Panc1 (cell line): ENCODE results near the gene ASCC2. TPM values are rescaled to one million over a fixed set of nuclear protein-coding genes. Genes with fewer than 3 reads are reported as not detected.
"Not testable (repeated sequence)": the region's sequence is repeated elsewhere in the genome, so short reads cannot be mapped to it uniquely, and the experiment has no call there.

ENCODE experiments used
- ATAC-seq: fragments of 200-7000 bp; cut with Tn5 transposase; 2 replicates; pipeline ENCODE4 v1.9.1; 2020; ENCODE audit warnings: mild to moderate bottlenecking, moderate library complexity
- BruUV-seq: library from RNA; stranded (reverse); fragments of 400-500 nt; replicated peaks from 2 replicates; lab custom pipeline; 2021; lab: Mats Ljungman, UMichigan
- CTCF ChIA-PET: fragments of 300-600 bp; sonication (Branson Sonifier 250); formaldehyde crosslinking; loops from one replicate; lab custom pipeline; 2022; ENCODE audit warnings: antibody characterized with exemption; lab: Charles Lee
- POLR2A ChIA-PET: fragments of 300-600 bp; sonication (Branson Sonifier 250); formaldehyde crosslinking; loops from one replicate; lab custom pipeline; 2022; ENCODE audit warnings: antibody characterized with exemption; lab: Charles Lee
- DNase-seq: peaks from one replicate; pipeline ENCODE4 v3.0.0-alpha.2; 2010; ENCODE audit warnings: low read depth, low spot score
- H3K27ac ChIP-seq: 2 replicates; pipeline ENCODE4 v1.5.1; 2011; ENCODE audit warnings: mild to moderate bottlenecking, low read length, inconsistent platforms
- H3K27me3 ChIP-seq: fragments of 200-500 bp; sonication (Bioruptor generic); 2 replicates; pipeline ENCODE4 v1.6.0; 2014; ENCODE audit warnings: low read length, inconsistent platforms; ENCODE audit not compliant: control insufficient read depth, insufficient read depth
- H3K36me3 ChIP-seq: fragments of 200-500 bp; sonication (Bioruptor generic); 2 replicates; pipeline ENCODE4 v1.5.1; 2014; ENCODE audit warnings: inconsistent platforms, mild to moderate bottlenecking, low read length, moderate library complexity; ENCODE audit not compliant: control insufficient read depth, insufficient read depth
- H3K4me1 ChIP-seq: 2 replicates; pipeline ENCODE4 v1.5.1; 2011; ENCODE audit warnings: inconsistent platforms, mild to moderate bottlenecking, low read length, moderate library complexity; ENCODE audit not compliant: control insufficient read depth, insufficient read depth
- H3K4me3 ChIP-seq, 2 experiments: 2 replicates each; pipeline ENCODE4 v1.5.1; 2011 to 2012; ENCODE audit warnings: low read depth in 2 of 2, low read length in 2 of 2, mild to moderate bottlenecking in 2 of 2, inconsistent platforms in 1 of 2, moderate library complexity in 1 of 2
- H3K9me3 ChIP-seq: fragments of 200-500 bp; sonication (Bioruptor generic); 2 replicates; pipeline ENCODE4 v1.5.1; 2014; ENCODE audit warnings: low read depth, mild to moderate bottlenecking, inconsistent platforms, low read length, moderate library complexity; ENCODE audit not compliant: control insufficient read depth, insufficient read depth
- CTCF ChIP-seq: fragments of 450-650 bp; IDR thresholded peaks from 2 replicates; pipeline ENCODE4 v1.5.1; 2017; ENCODE audit warnings: mild to moderate bottlenecking
- POLR2AphosphoS5 ChIP-seq: IDR thresholded peaks from 2 replicates; pipeline ENCODE4 v1.6.1; 2012; ENCODE audit warnings: mild to moderate bottlenecking, low read depth, low read length, moderate library complexity
- REST ChIP-seq, 2 experiments: IDR thresholded peaks; 2 replicates each; pipeline ENCODE4 v1.6.1; 2011 to 2012; ENCODE audit warnings: low read depth in 2 of 2, control low read depth in 1 of 2, low read length in 1 of 2, mild to moderate bottlenecking in 1 of 2, moderate library complexity in 1 of 2; ENCODE audit not compliant: insufficient read depth in 1 of 2
- SIN3A ChIP-seq: IDR thresholded peaks from 2 replicates; pipeline ENCODE4 v1.6.1; 2012; ENCODE audit warnings: low read depth, mild to moderate bottlenecking, low read length, moderate library complexity, borderline replicate concordance; ENCODE audit not compliant: insufficient read depth
- TCF7L2 ChIP-seq: IDR thresholded peaks from 2 replicates; pipeline ENCODE4 v1.6.1; 2011; ENCODE audit warnings: mild to moderate bottlenecking, low read depth, low read length, inconsistent platforms
- in situ Hi-C: cut with HindIII; loops from 2 replicates; pipeline ENCODE4 v1.10.0; 2016; ENCODE audit warnings: low sequenced_read_pairs, low pct_unique_long_range_greater_than_20kb
- intact Hi-C: fragments of 100-400 bp; cut with micrococcal nuclease; formaldehyde crosslinking; loops from one replicate; pipeline ENCODE4 v1.10.0; 2022; ENCODE audit not compliant: unreplicated experiment
- total RNA-seq: library from RNA; stranded (reverse); gene quantifications from one replicate; pipeline ENCODE4 v1.2.1, GENCODE V29; 2021; ENCODE audit not compliant: unreplicated experiment

The ASCC2 gene
- total RNA-seq, 1 experiment from 2014 or later, result 52.0 TPM

- no peak for DNase-seq
- Histone ChIP-seq H3K36me3 (no peaks in the 10 kb centered on the region), H3K9me3 (no peaks in the 10 kb centered on the region), H3K27ac (peak overlapping the region; percentile 92), H3K27me3 (no peaks in the 10 kb centered on the region), H3K4me1 (peaks cover 4% of the 10 kb centered on the region; the same call in 1 of the 2 replicates), H3K4me3 (peak overlapping the region; percentile 84 to 92)
- BruUV-seq, result no TSS peak
- TF ChIP-seq REST (IDR thresholded peaks at IDR 0.05; ENCODE audit: insufficient read depth in 1 of 2, low read depth in 2 of 2, low read length in 1 of 2) (no peak), POLR2AphosphoS5 (no peak), SIN3A (no peak), CTCF (no peak), TCF7L2 (no peak)
- ChIA-PET CTCF (no interaction called here), POLR2A (no interaction called here)
- in situ Hi-C loops (no loop called here), intact Hi-C loops (no loop called here)
- no peak; the same call in 1 of the 2 replicates for ATAC-seq
Measured at GRCh38 chr22:29838599-29838956, 504 bp upstream of the ASCC2 start.

GRCh38 chr22:29836791-29837370 is 1.2 kb downstream of the ASCC2 start:
- ATAC-seq, H3K4me1 ChIP-seq, POLR2A ChIA-PET, H3K27me3 ChIP-seq, in situ Hi-C loops, intact Hi-C loops, CTCF ChIA-PET, BruUV-seq, H3K36me3 ChIP-seq, H3K9me3 ChIP-seq, DNase-seq: not testable (repeated sequence)
- Histone ChIP-seq H3K4me3 (peak overlapping the region; percentile 84 to 92), H3K27ac (peak overlapping the region; percentile 80; the same call in 1 of the 2 replicates)

GRCh38 chr22:29834046-29834445 is 4.0 kb downstream of the ASCC2 start:
- intact Hi-C loops, result no loop called here
- Histone ChIP-seq H3K27ac (no peak overlapping the region), H3K9me3 (no peaks in the 10 kb centered on the region), H3K4me1 (no peaks in the 10 kb centered on the region), H3K4me3 (no peak overlapping the region), H3K36me3 (no peaks in the 10 kb centered on the region), H3K27me3 (no peaks in the 10 kb centered on the region)
- CTCF ChIA-PET, result no interaction called here
- no peak for DNase-seq
- no peak for ATAC-seq
- BruUV-seq, result no TSS peak
- POLR2A ChIA-PET, result interaction anchor here (0.7 kb wide), 1 partner anchor 58 kb away, joined by 3 read pairs; no protein-coding TSS in a partner anchor
- TF ChIP-seq SIN3A (no peak), REST (IDR thresholded peaks at IDR 0.05; ENCODE audit: insufficient read depth in 1 of 2, low read depth in 2 of 2, low read length in 1 of 2) (no peak), TCF7L2 (no peak), CTCF (no peak), POLR2AphosphoS5 (no peak)
- in situ Hi-C loops, result no loop called here
